HCT116 (cell line): ENCODE data around the gene JAM3. TPM values are rescaled to one million over a fixed set of nuclear protein-coding genes. Genes with fewer than 3 reads are reported as not detected.

ENCODE experiments used
- ATAC-seq: fragments of 200-7000 bp; cut with Tn5 transposase; 2 replicates; pipeline ENCODE4 v1.9.1; 2020; ENCODE audit warnings: mild to moderate bottlenecking, moderate library complexity
- BruUV-seq: library from RNA; stranded (reverse); fragments of 400-500 nt; replicated peaks from 2 replicates; lab custom pipeline; 2021; lab: Mats Ljungman, UMichigan
- CTCF ChIA-PET: fragments of 300-600 bp; sonication (Branson Sonifier 250); formaldehyde crosslinking; loops from one replicate; lab custom pipeline; 2021; ENCODE audit warnings: antibody characterized with exemption; lab: Charles Lee
- POLR2A ChIA-PET: fragments of 300-600, 350-600 bp; sonication (Branson Sonifier 250); formaldehyde crosslinking; loops from one replicate; lab custom pipeline; 2021; ENCODE audit warnings: antibody characterized with exemption; lab: Charles Lee
- RAD21 ChIA-PET, 2 experiments: fragments of 300-600 bp; sonication (Branson Sonifier 250); formaldehyde crosslinking; loops; one replicate each; lab custom pipeline; 2023; ENCODE audit warnings: low total read pairs in 2 of 2; ENCODE audit not compliant: uncharacterized antibody in 2 of 2, unreplicated experiment in 2 of 2, low non-redundant PET in 1 of 2; lab: Charles Lee
- DNase-seq: peaks from one replicate; pipeline ENCODE4 v3.0.0-alpha.2; 2010; ENCODE audit warnings: low read depth, low spot score
- H2AFZ ChIP-seq: fragments of 200-600 bp; shearing (Covaris generic), sonication (generic); 2 replicates; pipeline ENCODE4 v1.6.1; 2017; ENCODE audit warnings: low read depth, mixed run types, mixed read lengths, antibody characterized with exemption, low read length; ENCODE audit not compliant: poor library complexity, severe bottlenecking
- H3K27ac ChIP-seq: 2 replicates; pipeline ENCODE4 v1.5.1; 2012; ENCODE audit warnings: low read depth, low read length
- H3K27me3 ChIP-seq: fragments of 200-600 bp; sonication (generic); 2 replicates; pipeline ENCODE4 v1.6.1; 2016; ENCODE audit warnings: mixed run types, low read length, mixed read lengths; ENCODE audit not compliant: insufficient read depth
- H3K36me3 ChIP-seq, 2 experiments: fragments of 200-500 bp in 1 of 2; fragments of 200-600 bp in 1 of 2; sonication (Bioruptor generic) in 1 of 2; sonication (generic) in 1 of 2; 2 replicates each; pipeline versions ENCODE4 v1.5.1 to v1.6.1; 2014 to 2016; ENCODE audit warnings: low read length in 2 of 2, inconsistent platforms in 1 of 2, mixed read lengths in 1 of 2, mixed run types in 1 of 2; ENCODE audit not compliant: insufficient read depth in 2 of 2, control insufficient read depth in 1 of 2
- H3K4me1 ChIP-seq, 2 experiments: fragments of 200-600 bp in 1 of 2; sonication (generic) in 1 of 2; 2 replicates each; pipeline versions ENCODE4 v1.5.1 to v1.6.1; 2012 to 2017; ENCODE audit warnings: low read length in 2 of 2, inconsistent platforms in 1 of 2, mild to moderate bottlenecking in 1 of 2, mixed read lengths in 1 of 2, mixed run types in 1 of 2, moderate library complexity in 1 of 2; ENCODE audit not compliant: insufficient read depth in 2 of 2, control insufficient read depth in 1 of 2
- H3K4me2 ChIP-seq: fragments of 200-600 bp; sonication (generic); 2 replicates; pipeline ENCODE4 v1.6.1; 2017; ENCODE audit warnings: mixed run types, low read length, mixed read lengths
- H3K4me3 ChIP-seq, 2 experiments: fragments of 200-600 bp in 1 of 2; sonication (generic) in 1 of 2; replicated peaks in 1 of 2; 2 replicates each; pipeline ENCODE4 v1.5.1; 2011 to 2016; ENCODE audit warnings: low read length in 2 of 2, control low read depth in 1 of 2, low read depth in 1 of 2, mild to moderate bottlenecking in 1 of 2, mixed read lengths in 1 of 2, mixed run types in 1 of 2
- H3K79me2 ChIP-seq: fragments of 200-600 bp; sonication (generic); 2 replicates; pipeline ENCODE4 v1.6.1; 2017; ENCODE audit warnings: mild to moderate bottlenecking, mixed run types, low read length, moderate library complexity, mixed read lengths; ENCODE audit not compliant: insufficient read depth
- H3K9ac ChIP-seq: fragments of 200-600 bp; sonication (generic); 2 replicates; pipeline ENCODE4 v1.6.1; 2016; ENCODE audit warnings: low read length, mixed read lengths
- H3K9me2 ChIP-seq: fragments of 200-600 bp; sonication (generic), shearing (Covaris generic); 2 replicates; pipeline ENCODE4 v1.6.1; 2017; ENCODE audit warnings: mixed run types, mild to moderate bottlenecking, moderate library complexity; ENCODE audit not compliant: insufficient read depth
- H3K9me3 ChIP-seq, 2 experiments: fragments of 200-500 bp in 1 of 2; fragments of 200-600 bp in 1 of 2; sonication (Bioruptor generic) in 1 of 2; sonication (generic) in 1 of 2; 2 replicates each; pipeline ENCODE4 v1.6.1; 2014 to 2017; ENCODE audit warnings: low read length in 2 of 2, mixed read lengths in 2 of 2, inconsistent platforms in 1 of 2, low read depth in 1 of 2, mild to moderate bottlenecking in 1 of 2, mixed run types in 1 of 2, moderate library complexity in 1 of 2; ENCODE audit not compliant: control insufficient read depth in 1 of 2, insufficient read depth in 1 of 2
- H4K20me1 ChIP-seq: fragments of 200-600 bp; sonication (generic), shearing (Covaris generic); 2 replicates; pipeline ENCODE4 v1.6.1; 2017; ENCODE audit warnings: mixed run types, mild to moderate bottlenecking, moderate library complexity; ENCODE audit not compliant: insufficient read depth
- CBX3 ChIP-seq: IDR thresholded peaks from 2 replicates; pipeline ENCODE4 v1.6.1; 2012; ENCODE audit warnings: low read depth
- EGR1 ChIP-seq: IDR thresholded peaks from 2 replicates; pipeline ENCODE4 v1.6.1; 2012; ENCODE audit warnings: low read depth
- ELF1 ChIP-seq: IDR thresholded peaks from 2 replicates; pipeline ENCODE4 v1.6.1; 2012; ENCODE audit warnings: low read depth, borderline replicate concordance
- EZH2 ChIP-seq: fragments of 200-600 bp; sonication (generic); IDR thresholded peaks from 2 replicates; pipeline ENCODE4 v1.6.1; 2017; ENCODE audit warnings: antibody characterized with exemption, mixed run types
- EZH2phosphoT487 ChIP-seq: fragments of 200-600 bp; IDR thresholded peaks from 2 replicates; pipeline ENCODE4 v1.6.1; 2018; ENCODE audit warnings: antibody characterized with exemption, borderline replicate concordance
- POLR2A ChIP-seq: IDR thresholded peaks from 2 replicates; pipeline ENCODE4 v1.7.0; 2011; ENCODE audit warnings: borderline replicate concordance; ENCODE audit not compliant: insufficient read depth, insufficient read length; ENCODE audit errors: extremely low read depth
- POLR2AphosphoS5 ChIP-seq: IDR thresholded peaks from 2 replicates; pipeline ENCODE4 v1.6.1; 2011; ENCODE audit warnings: mild to moderate bottlenecking, low read depth, low read length, moderate library complexity
- SIN3A ChIP-seq: IDR thresholded peaks from 2 replicates; pipeline ENCODE4 v1.6.1; 2012; ENCODE audit warnings: low read depth
- SP1 ChIP-seq: IDR thresholded peaks from 2 replicates; pipeline ENCODE4 v1.6.1; 2012; ENCODE audit warnings: low read depth
- TCF7L2 ChIP-seq: IDR thresholded peaks from 2 replicates; pipeline ENCODE4 v1.7.0; 2011; ENCODE audit warnings: borderline replicate concordance, inconsistent platforms; ENCODE audit not compliant: insufficient read depth, insufficient read length; ENCODE audit errors: extremely low read depth
- ZBTB33 ChIP-seq: IDR thresholded peaks from 2 replicates; pipeline ENCODE4 v1.6.1; 2011; ENCODE audit warnings: mild to moderate bottlenecking, low read length, moderate library complexity; ENCODE audit not compliant: insufficient replicate concordance; ENCODE audit errors: extremely low read depth
- intact Hi-C: fragments of 100-400 bp; cut with micrococcal nuclease; formaldehyde crosslinking; loops from 2 replicates; pipeline ENCODE4 v1.10.0; 2022
- total RNA-seq: library from RNA; stranded (reverse); gene quantifications from one replicate; pipeline ENCODE4 v1.2.1, GENCODE V29; 2021; ENCODE audit not compliant: unreplicated experiment
- TF ChIP-seq, protein P1 (sequence below): IDR thresholded peaks from 2 replicates; pipeline ENCODE4 v1.6.1; 2012
- TF ChIP-seq, protein P2 (sequence below): IDR thresholded peaks from 2 replicates; pipeline ENCODE4 v1.6.1; 2012; ENCODE audit warnings: low read depth

JAM3 gene
- total RNA-seq, 1 experiment from 2014 or later: 0.25 TPM

- TF ChIP-seq POLR2AphosphoS5: no peak
These were observed 72.2 kb downstream of the JAM3 start (continued) for GRCh38 chr11:134140961-134141490.

GRCh38 chr11:134142536-134142935 lies 73.7 kb downstream of the JAM3 start:
- no peaks in the 10 kb centered on the region; a peak in 1 of 4 replicates for H3K4me1 ChIP-seq
- H3K9me3 ChIP-seq: no peaks in the 10 kb centered on the region
- no peaks in the 10 kb centered on the region for H4K20me1 ChIP-seq
- no peaks in the 10 kb centered on the region for H3K9me2 ChIP-seq
- DNase-seq (no peak), ATAC-seq (no peak)
- H3K4me2 ChIP-seq: no peak overlapping the region
- no peak overlapping the region for H2AFZ ChIP-seq
- no peak overlapping the region for H3K27ac ChIP-seq
- POLR2A ChIA-PET: no interaction called here
- intact Hi-C loops: no loop called here
- H3K36me3 ChIP-seq: no peaks in the 10 kb centered on the region
- TF ChIP-seq TCF7L2: no peak
- TF ChIP-seq, protein P1, sequence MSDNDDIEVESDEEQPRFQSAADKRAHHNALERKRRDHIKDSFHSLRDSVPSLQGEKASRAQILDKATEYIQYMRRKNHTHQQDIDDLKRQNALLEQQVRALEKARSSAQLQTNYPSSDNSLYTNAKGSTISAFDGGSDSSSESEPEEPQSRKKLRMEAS: no peak
- CTCF ChIA-PET: interaction anchor here (0.8 to 1.0 kb wide), 2 partner anchors 44 to 92 kb away, joined by 3 to 4 read pairs; no protein-coding TSS in a partner anchor
- RAD21 ChIA-PET: no interaction called here
- BruUV-seq: no TSS peak
- no peak overlapping the region for H3K9ac ChIP-seq
- no peak overlapping the region for H3K4me3 ChIP-seq
- H3K27me3 ChIP-seq: peaks cover 13% of the 10 kb centered on the region; the same call in 1 of the 2 replicates
- no peaks in the 10 kb centered on the region for H3K79me2 ChIP-seq

- CTCF ChIA-PET: interaction anchor here (1.3 kb wide), 1 partner anchor 93 kb away, joined by 3 read pairs; no protein-coding TSS in a partner anchor
- Histone ChIP-seq H3K79me2 (no peaks in the 10 kb centered on the region), H4K20me1 (no peaks in the 10 kb centered on the region), H3K27ac (no peak overlapping the region), H3K9me3 (no peaks in the 10 kb centered on the region), H3K36me3 (peaks cover 0 to 1% of the 10 kb centered on the region in 2 experiments; a peak in 1 of 4 replicates), H3K4me3 (no peak overlapping the region), H2AFZ (no peak overlapping the region), H3K9ac (no peak overlapping the region), H3K4me1 (no peaks in the 10 kb centered on the region; a peak in 1 of 4 replicates), H3K27me3 (peaks cover 13% of the 10 kb centered on the region; the same call in 1 of the 2 replicates), H3K4me2 (no peak overlapping the region), H3K9me2 (no peaks in the 10 kb centered on the region)
- RAD21 ChIA-PET: no interaction called here
- no peak for DNase-seq
- no peak for TF ChIP-seq SIN3A
- TF ChIP-seq SP1: no peak
- TF ChIP-seq POLR2A: no peak
- TF ChIP-seq, protein P2, sequence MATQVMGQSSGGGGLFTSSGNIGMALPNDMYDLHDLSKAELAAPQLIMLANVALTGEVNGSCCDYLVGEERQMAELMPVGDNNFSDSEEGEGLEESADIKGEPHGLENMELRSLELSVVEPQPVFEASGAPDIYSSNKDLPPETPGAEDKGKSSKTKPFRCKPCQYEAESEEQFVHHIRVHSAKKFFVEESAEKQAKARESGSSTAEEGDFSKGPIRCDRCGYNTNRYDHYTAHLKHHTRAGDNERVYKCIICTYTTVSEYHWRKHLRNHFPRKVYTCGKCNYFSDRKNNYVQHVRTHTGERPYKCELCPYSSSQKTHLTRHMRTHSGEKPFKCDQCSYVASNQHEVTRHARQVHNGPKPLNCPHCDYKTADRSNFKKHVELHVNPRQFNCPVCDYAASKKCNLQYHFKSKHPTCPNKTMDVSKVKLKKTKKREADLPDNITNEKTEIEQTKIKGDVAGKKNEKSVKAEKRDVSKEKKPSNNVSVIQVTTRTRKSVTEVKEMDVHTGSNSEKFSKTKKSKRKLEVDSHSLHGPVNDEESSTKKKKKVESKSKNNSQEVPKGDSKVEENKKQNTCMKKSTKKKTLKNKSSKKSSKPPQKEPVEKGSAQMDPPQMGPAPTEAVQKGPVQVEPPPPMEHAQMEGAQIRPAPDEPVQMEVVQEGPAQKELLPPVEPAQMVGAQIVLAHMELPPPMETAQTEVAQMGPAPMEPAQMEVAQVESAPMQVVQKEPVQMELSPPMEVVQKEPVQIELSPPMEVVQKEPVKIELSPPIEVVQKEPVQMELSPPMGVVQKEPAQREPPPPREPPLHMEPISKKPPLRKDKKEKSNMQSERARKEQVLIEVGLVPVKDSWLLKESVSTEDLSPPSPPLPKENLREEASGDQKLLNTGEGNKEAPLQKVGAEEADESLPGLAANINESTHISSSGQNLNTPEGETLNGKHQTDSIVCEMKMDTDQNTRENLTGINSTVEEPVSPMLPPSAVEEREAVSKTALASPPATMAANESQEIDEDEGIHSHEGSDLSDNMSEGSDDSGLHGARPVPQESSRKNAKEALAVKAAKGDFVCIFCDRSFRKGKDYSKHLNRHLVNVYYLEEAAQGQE: no peak
- no peak for TF ChIP-seq EZH2
- TF ChIP-seq TCF7L2: no peak
- no peak for TF ChIP-seq CBX3
- TF ChIP-seq EGR1: no peak
- no peak for TF ChIP-seq POLR2AphosphoS5
- no peak for TF ChIP-seq ZBTB33
- no peak for TF ChIP-seq EZH2phosphoT487
- TF ChIP-seq ELF1: no peak
- intact Hi-C loops: no loop called here
- no peak for ATAC-seq
- POLR2A ChIA-PET: no interaction called here
- no TSS peak for BruUV-seq
These were observed 74.9 kb downstream of the JAM3 start for GRCh38 chr11:134143801-134144200.
